ENCODE results near the gene RBBP8NL. TPM values are rescaled to one million over a fixed set of nuclear protein-coding genes. Genes with fewer than 3 reads are reported as not detected.

The RBBP8NL gene
- total RNA-seq, 6 experiments from 2014 or later = not detected

- Mint-ChIP-seq H3K36me3 (ENCODE audit: low read depth) (no peaks in the 10 kb centered on the region), H3K27me3 (ENCODE audit: insufficient read depth) (peaks cover 57% of the 10 kb centered on the region), H3K9me3 (no peaks in the 10 kb centered on the region), H3K4me1 (ENCODE audit: low read depth) (no peaks in the 10 kb centered on the region), H3K4me3 (no peak overlapping the region), H3K27ac (no peak overlapping the region)
- TF ChIP-seq, protein P1, sequence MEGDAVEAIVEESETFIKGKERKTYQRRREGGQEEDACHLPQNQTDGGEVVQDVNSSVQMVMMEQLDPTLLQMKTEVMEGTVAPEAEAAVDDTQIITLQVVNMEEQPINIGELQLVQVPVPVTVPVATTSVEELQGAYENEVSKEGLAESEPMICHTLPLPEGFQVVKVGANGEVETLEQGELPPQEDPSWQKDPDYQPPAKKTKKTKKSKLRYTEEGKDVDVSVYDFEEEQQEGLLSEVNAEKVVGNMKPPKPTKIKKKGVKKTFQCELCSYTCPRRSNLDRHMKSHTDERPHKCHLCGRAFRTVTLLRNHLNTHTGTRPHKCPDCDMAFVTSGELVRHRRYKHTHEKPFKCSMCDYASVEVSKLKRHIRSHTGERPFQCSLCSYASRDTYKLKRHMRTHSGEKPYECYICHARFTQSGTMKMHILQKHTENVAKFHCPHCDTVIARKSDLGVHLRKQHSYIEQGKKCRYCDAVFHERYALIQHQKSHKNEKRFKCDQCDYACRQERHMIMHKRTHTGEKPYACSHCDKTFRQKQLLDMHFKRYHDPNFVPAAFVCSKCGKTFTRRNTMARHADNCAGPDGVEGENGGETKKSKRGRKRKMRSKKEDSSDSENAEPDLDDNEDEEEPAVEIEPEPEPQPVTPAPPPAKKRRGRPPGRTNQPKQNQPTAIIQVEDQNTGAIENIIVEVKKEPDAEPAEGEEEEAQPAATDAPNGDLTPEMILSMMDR (IDR thresholded peaks at IDR 0.05) = no peak
- no peak for DNase-seq
Observed at GRCh38 chr20:62473717-62474603, 46.6 kb upstream of the RBBP8NL start.

DNA sequence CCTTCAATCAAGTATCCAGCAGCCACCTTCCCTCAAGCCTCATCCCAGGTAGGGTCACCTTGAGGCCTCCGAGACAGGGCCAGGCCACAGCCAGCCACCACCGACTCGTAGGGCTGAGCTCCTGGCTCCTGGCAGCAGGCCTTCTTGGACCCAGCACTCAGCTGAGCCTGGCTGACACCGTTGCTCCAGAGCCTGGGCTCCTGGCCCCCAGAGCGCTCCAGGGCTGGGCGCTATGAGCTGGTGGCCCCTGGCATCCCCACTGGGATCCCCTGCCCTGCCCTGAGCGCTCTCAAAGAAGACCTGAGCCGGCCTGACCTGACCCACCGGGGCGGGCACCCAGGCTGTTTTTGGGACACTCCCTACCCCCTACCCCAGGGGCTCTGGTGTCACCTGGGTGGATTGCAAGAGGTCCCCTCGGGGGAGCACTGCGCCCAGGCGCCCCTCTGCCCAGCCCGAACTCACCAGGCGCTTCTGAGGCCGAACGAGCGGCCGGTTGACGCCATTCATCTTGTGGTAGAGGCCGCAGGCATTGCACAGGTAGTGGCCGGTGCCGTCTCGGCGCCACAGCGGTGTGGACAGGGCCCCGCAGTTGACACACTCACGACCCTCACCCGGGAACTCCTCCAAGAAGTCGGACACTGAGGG lies 45.7 kb upstream of the RBBP8NL start:
- TF ChIP-seq, protein P1 (IDR thresholded peaks at IDR 0.05) = no peak
- Mint-ChIP-seq H3K9me3 (no peaks in the 10 kb centered on the region), H3K4me3 (no peak overlapping the region), H3K27ac (no peak overlapping the region), H3K27me3 (ENCODE audit: insufficient read depth) (peaks cover 48% of the 10 kb centered on the region), H3K4me1 (ENCODE audit: low read depth) (no peaks in the 10 kb centered on the region), H3K36me3 (ENCODE audit: low read depth) (no peaks in the 10 kb centered on the region)
- DNase-seq = no peak

GRCh38 chr20:62472138-62472940 lies 45.0 kb upstream of the RBBP8NL start:
- H3K4me1 Mint-ChIP-seq (ENCODE audit: low read depth) = no peaks in the 10 kb centered on the region
- TF ChIP-seq, protein P1 (IDR thresholded peaks at IDR 0.05) = no peak
- DNase-seq = no peak
- peaks cover 41% of the 10 kb centered on the region for H3K27me3 Mint-ChIP-seq (ENCODE audit: insufficient read depth)
- H3K4me3 Mint-ChIP-seq = no peak overlapping the region
- H3K27ac Mint-ChIP-seq = no peak overlapping the region
- no peaks in the 10 kb centered on the region for H3K9me3 Mint-ChIP-seq
- no peaks in the 10 kb centered on the region for H3K36me3 Mint-ChIP-seq (ENCODE audit: low read depth)

GRCh38 chr20:62470459-62470858 lies 43.1 kb upstream of the RBBP8NL start:
- Mint-ChIP-seq H3K9me3 (no peaks in the 10 kb centered on the region), H3K27me3 (ENCODE audit: insufficient read depth) (peaks cover 36% of the 10 kb centered on the region), H3K4me3 (no peak overlapping the region), H3K27ac (no peak overlapping the region), H3K4me1 (ENCODE audit: low read depth) (no peaks in the 10 kb centered on the region), H3K36me3 (ENCODE audit: low read depth) (no peaks in the 10 kb centered on the region)
- DNase-seq = no peak
- TF ChIP-seq, protein P1 (IDR thresholded peaks at IDR 0.05) = no peak

- DNase-seq = no peak
- Mint-ChIP-seq H3K9me3 (no peaks in the 10 kb centered on the region), H3K27me3 (ENCODE audit: insufficient read depth) (peaks cover 36% of the 10 kb centered on the region), H3K4me3 (no peak overlapping the region), H3K36me3 (ENCODE audit: low read depth) (no peaks in the 10 kb centered on the region), H3K4me1 (ENCODE audit: low read depth) (no peaks in the 10 kb centered on the region), H3K27ac (no peak overlapping the region)
- TF ChIP-seq, protein P1 (IDR thresholded peaks at IDR 0.05) = no peak
Observed at GRCh38 chr20:62470001-62470400, 42.7 kb upstream of the RBBP8NL start.
